Measurements from ENCODE around the gene KLHL14.
A peak's percentile ranks its signal among the peaks of the same experiment; 100 is the strongest.

KLHL14 gene

DNA sequence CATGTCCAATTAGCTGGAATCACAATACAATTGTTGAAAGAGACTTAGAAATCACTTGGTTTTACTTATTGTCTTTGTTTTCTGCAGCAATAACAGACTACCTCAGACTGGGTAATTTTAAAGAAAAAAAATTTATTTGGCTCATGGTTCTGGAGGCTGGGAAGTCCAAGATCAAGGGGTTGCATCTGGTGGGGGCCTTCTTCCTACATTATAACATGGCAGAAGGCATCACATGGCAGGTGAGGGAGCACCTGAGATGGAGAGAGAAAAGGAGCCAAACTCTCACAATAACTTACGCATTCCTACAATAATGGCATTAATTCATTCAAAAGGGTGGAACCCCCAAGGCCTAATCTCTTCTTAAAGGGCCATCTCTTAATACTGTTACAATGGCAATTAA lies 37.5 kb upstream of the KLHL14 start:
- H3K4me2 ChIP-seq (ENCODE audit: low read length) = no peak overlapping the region
- no peak overlapping the region for H3K4me3 ChIP-seq (ENCODE audit: low read depth, low read length)
- no peaks in the 10 kb centered on the region for H3K79me2 ChIP-seq
- H2AFZ ChIP-seq = no peak overlapping the region
- H3K27ac ChIP-seq = no peak overlapping the region
- no peak overlapping the region for H3K9ac ChIP-seq
- H3K9me3 ChIP-seq (ENCODE audit: control insufficient read depth, low read length) = no peaks in the 10 kb centered on the region
- TF ChIP-seq, protein P1, sequence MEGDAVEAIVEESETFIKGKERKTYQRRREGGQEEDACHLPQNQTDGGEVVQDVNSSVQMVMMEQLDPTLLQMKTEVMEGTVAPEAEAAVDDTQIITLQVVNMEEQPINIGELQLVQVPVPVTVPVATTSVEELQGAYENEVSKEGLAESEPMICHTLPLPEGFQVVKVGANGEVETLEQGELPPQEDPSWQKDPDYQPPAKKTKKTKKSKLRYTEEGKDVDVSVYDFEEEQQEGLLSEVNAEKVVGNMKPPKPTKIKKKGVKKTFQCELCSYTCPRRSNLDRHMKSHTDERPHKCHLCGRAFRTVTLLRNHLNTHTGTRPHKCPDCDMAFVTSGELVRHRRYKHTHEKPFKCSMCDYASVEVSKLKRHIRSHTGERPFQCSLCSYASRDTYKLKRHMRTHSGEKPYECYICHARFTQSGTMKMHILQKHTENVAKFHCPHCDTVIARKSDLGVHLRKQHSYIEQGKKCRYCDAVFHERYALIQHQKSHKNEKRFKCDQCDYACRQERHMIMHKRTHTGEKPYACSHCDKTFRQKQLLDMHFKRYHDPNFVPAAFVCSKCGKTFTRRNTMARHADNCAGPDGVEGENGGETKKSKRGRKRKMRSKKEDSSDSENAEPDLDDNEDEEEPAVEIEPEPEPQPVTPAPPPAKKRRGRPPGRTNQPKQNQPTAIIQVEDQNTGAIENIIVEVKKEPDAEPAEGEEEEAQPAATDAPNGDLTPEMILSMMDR (IDR thresholded peaks at IDR 0.05) = no peak
- no peaks in the 10 kb centered on the region for H3K4me1 ChIP-seq
- no peaks in the 10 kb centered on the region for H3K27me3 ChIP-seq (ENCODE audit: control insufficient read depth, insufficient read depth, low read length)
- no peaks in the 10 kb centered on the region for H3K36me3 ChIP-seq (ENCODE audit: control insufficient read depth, insufficient read depth, low read length)

DNA sequence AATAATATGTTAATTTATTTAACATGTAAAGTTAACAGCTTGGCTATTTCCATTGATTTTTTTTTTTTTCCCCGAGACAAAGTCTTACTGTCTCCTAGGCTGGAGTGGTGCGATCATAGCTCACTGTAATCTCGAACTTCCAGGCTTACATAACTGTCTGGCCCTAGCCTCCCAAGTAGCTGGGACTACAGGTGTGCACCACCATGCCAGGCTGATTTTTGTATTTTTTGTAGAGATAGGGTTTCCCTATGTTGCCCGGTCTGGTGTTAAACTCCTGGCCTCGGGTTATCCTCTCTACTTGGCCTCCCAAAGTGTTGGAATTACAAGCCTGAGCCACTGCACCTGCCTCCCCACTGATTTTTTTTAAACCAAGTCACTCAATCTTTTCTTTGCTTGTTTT lies 32.5 kb upstream of the KLHL14 start:
- Histone ChIP-seq H3K79me2 (no peaks in the 10 kb centered on the region), H3K27me3 (ENCODE audit: control insufficient read depth, insufficient read depth, low read length) (no peaks in the 10 kb centered on the region), H3K4me1 (no peaks in the 10 kb centered on the region), H3K4me2 (ENCODE audit: low read length) (no peak overlapping the region), H3K4me3 (ENCODE audit: low read depth, low read length) (no peak overlapping the region), H3K9me3 (ENCODE audit: control insufficient read depth, low read length) (no peaks in the 10 kb centered on the region), H2AFZ (no peak overlapping the region), H3K9ac (no peak overlapping the region), H3K27ac (no peak overlapping the region), H3K36me3 (ENCODE audit: control insufficient read depth, insufficient read depth, low read length) (no peaks in the 10 kb centered on the region)
- TF ChIP-seq, protein P1 (IDR thresholded peaks at IDR 0.05) = no peak

DNA sequence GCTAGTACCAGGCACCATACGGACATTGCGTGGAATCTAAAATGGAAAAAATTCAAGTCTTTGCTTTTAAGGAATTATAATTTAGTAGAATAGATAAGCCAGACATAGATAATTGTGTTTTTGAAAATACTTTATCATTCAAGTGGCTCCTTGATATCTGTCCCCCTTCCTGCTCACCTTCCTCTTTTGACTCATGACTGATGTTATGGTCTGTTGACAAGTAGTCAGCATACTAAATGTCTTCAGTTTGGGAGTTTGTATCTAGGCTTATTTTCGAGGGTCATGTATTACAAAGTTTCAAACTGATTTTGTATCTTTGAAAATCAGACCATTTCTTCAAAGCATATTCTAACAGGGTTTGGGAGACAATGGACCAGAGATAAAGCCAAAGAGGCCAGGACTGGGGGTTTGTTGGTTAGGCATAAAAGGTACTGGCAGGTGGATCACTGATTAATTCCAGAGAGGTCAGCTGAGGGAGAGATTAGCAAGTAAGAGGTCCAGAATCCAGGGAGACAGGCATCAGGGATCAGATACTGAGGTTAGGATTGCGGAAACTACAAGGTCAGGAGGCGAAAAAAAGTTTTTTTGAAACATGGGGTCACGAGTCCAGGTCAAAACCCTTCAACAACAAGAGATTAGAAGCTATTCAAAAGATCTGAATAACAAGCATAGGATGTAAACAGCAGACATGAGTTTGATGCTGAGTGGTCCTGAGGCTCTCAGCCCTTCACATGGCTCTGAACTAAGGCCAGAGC lies 31.5 kb upstream of the KLHL14 start:
- no peaks in the 10 kb centered on the region for H3K9me3 ChIP-seq (ENCODE audit: control insufficient read depth, low read length)
- TF ChIP-seq, protein P1 (IDR thresholded peaks at IDR 0.05) = no peak
- H3K4me1 ChIP-seq = no peaks in the 10 kb centered on the region
- no peaks in the 10 kb centered on the region for H3K36me3 ChIP-seq (ENCODE audit: control insufficient read depth, insufficient read depth, low read length)
- H3K4me3 ChIP-seq (ENCODE audit: low read depth, low read length) = no peak overlapping the region
- H3K9ac ChIP-seq = no peak overlapping the region
- no peaks in the 10 kb centered on the region for H3K79me2 ChIP-seq
- H3K27me3 ChIP-seq (ENCODE audit: control insufficient read depth, insufficient read depth, low read length) = no peaks in the 10 kb centered on the region
- H3K27ac ChIP-seq = no peak overlapping the region
- no peak overlapping the region for H3K4me2 ChIP-seq (ENCODE audit: low read length)
- no peak overlapping the region for H2AFZ ChIP-seq

DNA sequence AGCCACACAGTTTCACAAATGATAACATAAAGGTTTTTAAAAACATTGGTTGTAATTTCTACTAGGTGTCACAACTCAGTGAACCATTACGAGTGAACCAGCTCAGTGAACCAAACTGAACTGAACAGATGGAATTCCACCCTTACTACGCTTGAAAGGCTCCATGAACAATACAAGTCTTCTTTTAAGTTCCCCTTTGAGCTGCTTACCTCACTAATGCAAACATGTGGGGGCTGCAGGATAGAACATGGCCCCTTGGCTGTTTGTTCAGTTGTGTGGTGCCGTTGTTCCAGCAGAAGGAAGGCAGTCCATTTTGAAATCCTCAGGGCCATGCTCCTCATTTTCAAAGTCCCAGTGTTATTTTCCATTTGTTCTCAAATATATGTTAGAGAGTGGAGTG lies 30.7 kb upstream of the KLHL14 start:
- no peak overlapping the region for H2AFZ ChIP-seq
- no peaks in the 10 kb centered on the region for H3K27me3 ChIP-seq (ENCODE audit: control insufficient read depth, insufficient read depth, low read length)
- no peak overlapping the region for H3K4me3 ChIP-seq (ENCODE audit: low read depth, low read length)
- H3K9ac ChIP-seq = no peak overlapping the region
- no peaks in the 10 kb centered on the region for H3K36me3 ChIP-seq (ENCODE audit: control insufficient read depth, insufficient read depth, low read length)
- H3K27ac ChIP-seq = no peak overlapping the region
- TF ChIP-seq, protein P1 (IDR thresholded peaks at IDR 0.05) = no peak
- H3K4me2 ChIP-seq (ENCODE audit: low read length) = peak overlapping the region; percentile 18
- no peaks in the 10 kb centered on the region for H3K9me3 ChIP-seq (ENCODE audit: control insufficient read depth, low read length)
- H3K4me1 ChIP-seq = no peaks in the 10 kb centered on the region
- no peaks in the 10 kb centered on the region for H3K79me2 ChIP-seq

Data from parathyroid adenoma (tissue), 2 donors.